ENCODE results near the gene OR1D5.

GRCh38 chr17:3037259-3037658 is 26.1 kb downstream of the OR1D5 start:
- TF ChIP-seq POLR2A (IDR thresholded peaks at IDR 0.05) (no peak), CTCF (IDR thresholded peaks at IDR 0.05) (no peak)
